Activated T-cell treated with anti-CD3 and anti-CD28 coated beads for 1 hour (primary cell): ENCODE measurements around the gene IGFL4.
"Not testable (repeated sequence)": the region's sequence is repeated elsewhere in the genome, so short reads cannot be mapped to it uniquely, and the experiment has no call there.

Source experiments
- DNase-seq: peaks from one replicate; pipeline ENCODE4 v3.0.0-alpha.2; 2020; ENCODE audit warnings: low read depth

The IGFL4 gene

DNA sequence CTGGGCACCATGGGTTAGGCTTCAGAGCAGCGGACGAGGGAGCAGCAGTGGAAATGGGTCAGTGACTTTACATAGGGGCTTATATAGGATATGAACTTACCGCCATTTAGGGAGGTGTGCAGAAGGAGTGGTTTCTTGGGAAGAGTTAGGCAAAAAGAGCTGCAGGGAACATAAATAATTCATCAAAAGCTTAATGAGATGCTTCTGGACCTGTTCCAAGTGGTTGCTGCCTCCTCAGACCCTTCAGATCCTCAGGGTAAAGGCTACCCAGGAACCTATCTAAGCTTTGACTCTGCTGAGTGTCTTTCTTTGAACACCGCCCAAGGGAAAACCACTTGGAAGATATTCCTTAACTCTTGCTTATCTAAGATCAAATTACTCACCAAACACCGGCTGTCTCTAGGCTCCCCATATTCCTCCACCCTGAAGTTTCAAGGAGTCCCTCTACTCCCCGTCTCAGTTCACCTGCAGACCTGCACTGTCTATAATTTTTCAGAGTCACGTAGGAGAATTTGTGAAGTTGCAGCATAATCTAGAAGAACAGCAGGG, at the start of gene IGFL4:
IGFL4 (minus strand) TSS at position 51 of the 549 bp plus-strand sequence; CDS start at position 11, 40 bp downstream.
- no peak for DNase-seq

DNA sequence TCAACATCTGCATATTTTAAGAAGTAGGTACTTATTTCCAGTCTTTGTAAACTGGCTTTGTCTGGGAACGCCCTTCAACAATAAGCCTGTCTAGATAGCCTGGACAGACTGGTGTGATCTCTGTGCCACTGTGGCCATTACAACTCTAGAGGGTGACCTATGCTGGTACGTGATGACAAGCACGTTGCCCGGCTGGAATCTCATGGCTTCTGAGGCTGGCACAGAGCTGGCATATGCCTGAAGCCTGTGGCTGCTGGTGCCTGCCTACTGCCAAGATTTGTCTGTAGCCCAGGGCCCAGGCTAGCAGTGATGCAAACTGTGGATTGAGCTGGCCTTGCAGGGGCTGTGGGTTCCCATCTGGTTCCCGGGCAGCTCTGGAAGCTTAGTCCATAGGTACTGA, 49.6 kb upstream of the IGFL4 start:
- no peak for DNase-seq

DNA sequence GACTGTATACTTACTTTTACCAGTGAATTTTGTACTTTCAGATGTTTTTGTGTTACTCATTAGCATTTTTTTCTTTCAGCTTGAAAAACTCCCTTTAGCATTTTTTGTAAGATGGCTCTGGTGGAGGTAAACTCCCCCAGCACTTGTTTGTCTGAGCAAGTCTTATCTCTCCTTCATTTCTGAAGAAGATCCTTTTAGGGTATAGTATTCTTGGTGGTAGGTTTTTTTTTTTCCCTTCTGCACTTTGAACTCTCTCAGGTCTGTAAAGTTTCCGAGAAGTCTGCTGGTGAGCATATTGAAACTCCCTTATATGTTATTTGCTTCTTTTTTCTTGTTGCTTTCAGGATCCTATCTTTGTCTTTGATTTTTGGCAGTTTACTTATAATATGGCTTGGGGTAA, 48.6 kb upstream of the IGFL4 start:
- no peak for DNase-seq

DNA sequence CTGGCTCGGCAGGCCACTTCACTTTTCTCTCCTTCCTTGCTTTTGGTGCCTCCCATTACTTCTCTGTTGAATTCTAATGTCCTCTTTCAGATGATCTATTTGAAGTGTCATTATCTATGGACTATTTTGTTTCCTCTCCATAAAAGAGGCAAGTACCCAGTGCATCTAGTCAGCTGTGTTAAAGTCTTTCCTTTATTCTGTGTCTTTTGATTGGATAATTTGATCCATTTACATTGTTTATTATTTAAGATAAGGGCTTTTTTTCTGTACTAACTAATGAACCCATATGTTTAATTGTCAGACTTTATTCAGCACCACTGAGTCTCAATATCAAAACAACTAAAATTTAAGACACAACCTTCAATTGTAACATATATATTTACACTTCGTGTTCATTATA, 47.3 kb upstream of the IGFL4 start:
- no peak for DNase-seq

DNA sequence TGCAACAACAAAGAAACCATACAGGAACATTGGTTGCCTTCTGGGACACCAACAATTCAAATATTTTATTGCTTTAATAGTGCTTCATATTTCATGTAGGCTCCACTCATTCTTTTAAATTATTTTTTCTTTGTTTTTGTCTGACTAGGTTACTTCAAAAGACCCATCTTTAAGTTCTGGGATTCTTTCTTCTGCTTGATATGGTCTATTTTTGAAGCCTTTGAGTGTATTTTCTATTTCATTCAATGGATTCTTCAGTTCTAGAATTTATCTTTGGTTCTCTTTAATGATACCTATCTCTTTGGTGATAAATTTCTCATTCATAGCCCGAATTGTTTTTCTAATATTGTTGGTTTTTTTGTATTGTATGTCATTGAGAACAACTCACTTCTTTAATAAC, 45.1 kb upstream of the IGFL4 start:
- no peak for DNase-seq

DNA sequence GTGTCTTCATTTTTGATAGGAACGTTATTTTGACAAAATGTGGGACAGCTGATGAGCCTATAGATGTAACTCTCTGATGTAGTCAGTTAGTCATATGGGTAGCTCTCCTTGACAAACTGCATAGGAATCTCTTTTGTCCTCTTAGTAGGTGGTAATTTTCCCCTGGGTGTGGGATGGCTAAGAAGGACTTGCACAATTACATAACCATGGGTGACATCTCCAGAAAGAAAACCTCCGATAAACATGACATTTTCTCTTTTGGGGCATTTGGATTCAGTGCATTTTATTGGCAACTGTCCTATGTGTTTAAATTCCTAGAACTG, 41.9 kb upstream of the IGFL4 start:
- DNase-seq: no peak

DNA sequence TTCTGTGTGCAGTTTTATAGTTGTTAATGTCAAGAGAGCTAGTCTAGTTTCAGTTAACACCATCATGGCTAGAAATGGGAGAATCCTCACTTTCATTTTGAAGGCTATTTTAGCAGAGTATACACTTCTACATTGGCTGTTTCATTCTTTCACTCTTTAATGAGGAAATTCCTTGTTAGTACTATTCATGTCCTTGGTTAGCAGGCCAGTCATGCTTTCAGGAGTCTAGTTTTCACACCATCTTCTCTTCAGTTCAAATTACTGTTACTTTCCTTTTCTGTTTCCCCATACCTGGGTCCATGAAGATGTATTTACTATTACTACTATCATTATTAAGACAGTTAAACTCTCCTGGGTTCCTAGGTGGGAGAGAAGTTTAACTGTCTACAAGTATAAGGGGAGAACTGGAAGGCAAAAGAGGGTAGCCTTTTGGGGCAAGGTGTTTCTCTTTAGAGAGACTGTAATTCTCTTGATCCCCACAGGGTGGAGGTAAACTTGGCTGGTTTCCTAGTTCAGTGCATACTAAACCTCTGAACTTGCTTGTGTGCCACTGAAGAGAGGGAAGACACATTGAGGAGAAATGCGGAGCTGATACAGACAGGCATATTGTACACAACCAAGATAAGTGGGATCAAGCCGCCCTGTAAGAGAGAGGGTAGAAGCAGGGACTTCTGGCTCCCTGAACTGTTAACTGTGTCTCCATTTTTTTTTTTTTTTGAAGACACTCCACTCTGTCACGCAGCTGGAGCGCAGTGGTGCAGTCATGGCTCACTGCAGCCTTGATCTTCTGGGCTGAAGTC, 41.3 kb upstream of the IGFL4 start:
- no peak for DNase-seq

DNA sequence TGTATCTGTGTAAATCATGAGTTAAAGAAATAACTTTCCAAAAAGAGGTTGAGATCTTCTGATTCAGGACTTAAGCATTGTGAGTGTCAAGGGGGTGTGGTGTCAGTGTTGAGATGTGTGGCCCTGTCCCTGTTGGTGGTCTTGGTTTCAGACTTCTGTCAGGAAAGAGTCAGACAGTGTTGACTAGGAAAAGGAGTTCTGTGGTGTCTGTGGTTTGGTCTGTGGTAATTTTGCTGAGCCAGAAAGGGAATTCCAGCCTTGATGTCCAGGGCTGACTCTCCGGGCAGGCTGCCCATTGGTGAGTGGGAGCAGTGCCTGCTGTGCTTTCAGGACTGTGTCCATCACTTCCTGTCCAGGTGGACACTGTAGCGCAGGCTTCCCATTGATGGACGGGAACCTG, 39.8 kb upstream of the IGFL4 start:
- DNase-seq: no peak

DNA sequence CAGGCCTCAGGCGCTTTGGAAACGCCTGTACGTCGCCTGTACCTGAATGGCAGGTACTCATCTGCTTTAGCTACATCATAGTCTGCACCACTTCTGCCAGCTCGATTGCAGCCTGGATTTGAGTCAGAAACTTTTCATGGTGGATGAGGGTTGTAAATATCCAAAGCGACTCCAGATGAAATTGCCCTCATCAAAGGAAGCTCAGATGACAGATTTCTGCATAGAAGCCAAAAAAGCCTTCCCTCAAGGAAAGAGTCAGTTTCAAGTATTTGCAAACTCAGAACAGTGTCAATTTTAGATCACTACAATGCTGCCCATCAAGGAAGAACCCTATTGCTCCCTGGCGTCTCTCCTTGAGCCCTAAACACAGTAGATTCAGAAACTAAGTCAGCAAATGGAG, 38.8 kb upstream of the IGFL4 start:
- DNase-seq: no peak

DNA sequence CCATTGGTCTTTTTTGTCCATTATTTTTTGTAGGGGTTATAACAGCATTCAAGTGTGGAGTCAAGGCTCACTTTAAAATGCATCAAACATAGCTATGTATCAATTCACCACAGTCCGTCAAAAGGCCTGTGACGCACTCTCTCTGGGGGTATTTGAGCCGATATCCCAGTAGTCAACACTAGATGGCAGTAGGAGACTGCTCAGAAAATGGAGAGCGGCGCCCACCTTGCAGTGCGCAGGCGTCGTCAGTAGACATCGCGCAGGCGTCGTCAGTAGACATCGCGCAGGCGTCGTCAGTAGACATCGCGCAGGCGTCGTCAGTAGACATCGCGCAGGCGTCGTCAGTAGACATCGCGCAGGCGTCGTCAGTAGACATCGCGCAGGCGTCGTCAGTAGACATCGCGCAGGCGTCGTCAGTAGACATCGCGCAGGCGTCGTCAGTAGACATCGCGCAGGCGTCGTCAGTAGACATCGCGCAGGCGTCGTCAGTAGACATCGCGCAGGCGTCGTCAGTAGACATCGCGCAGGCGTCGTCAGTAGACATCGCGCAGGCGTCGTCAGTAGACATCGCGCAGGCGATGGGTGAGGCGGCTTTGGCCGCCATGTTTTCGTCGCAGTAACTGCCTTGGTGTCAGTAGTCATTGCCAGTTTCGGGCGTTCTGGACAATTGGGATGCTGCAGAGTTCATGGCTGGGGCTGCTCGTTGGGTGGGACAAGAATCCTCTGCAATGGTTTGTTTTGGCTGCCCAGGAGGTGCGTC, 38.0 kb upstream of the IGFL4 start:
- DNase-seq: not testable (repeated sequence)

DNA sequence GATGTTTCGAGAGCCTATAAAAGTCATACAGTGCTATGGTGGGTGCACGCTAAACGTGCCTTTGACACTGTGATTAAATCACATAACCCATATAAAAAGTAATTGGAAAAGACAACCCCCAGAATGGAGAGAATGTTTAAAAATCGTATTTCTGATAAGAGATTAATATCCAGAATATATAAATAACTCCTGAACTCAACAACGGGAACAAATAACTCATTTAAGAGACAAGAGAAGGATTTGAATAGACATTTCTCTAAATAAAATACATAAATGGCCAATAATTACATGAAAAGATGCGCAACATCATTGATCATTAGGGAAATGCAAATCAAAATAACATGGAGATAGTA, 37.0 kb upstream of the IGFL4 start:
- no peak for DNase-seq

DNA sequence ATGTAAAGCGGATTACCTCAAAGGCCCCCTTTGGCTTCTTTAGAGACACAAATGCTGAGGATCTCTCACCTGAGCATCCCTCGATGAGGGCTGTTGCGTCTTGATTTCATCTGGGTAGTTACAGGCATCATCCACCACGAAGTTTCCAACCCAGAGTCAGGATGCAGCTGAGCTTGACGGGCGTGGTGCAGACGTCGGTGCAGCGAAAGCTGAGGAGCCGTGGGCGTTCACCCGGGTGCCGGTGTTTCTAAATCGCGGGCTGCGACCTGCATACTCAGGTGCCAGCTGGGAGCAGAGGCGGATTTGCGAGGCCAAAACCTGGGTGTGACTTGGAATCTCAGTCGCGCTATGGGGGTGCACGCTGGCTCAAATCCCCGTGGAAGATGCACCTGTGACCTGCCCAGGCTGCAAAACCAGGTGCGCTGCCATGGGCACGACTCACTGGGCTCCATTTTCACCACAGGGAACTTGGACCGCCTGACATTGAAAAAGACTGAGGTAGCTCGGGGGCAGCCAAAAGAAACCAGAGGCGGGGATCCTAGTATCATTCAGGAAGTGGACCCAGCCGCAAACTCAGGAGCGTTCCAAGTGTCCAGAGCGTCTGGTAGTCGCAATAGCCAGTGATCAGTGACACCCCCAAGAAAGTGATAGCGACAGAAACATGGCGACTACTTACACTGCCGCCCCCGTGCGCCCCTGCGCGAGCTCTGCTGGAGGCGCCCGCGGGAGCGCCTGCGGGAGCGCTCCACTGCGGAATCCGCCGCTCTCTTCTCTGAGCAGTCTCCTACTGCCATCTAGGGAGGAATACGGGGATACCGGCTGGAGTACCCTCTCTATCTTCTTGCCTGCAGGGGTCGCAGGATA, 36.4 kb upstream of the IGFL4 start:
- DNase-seq: no peak

DNA sequence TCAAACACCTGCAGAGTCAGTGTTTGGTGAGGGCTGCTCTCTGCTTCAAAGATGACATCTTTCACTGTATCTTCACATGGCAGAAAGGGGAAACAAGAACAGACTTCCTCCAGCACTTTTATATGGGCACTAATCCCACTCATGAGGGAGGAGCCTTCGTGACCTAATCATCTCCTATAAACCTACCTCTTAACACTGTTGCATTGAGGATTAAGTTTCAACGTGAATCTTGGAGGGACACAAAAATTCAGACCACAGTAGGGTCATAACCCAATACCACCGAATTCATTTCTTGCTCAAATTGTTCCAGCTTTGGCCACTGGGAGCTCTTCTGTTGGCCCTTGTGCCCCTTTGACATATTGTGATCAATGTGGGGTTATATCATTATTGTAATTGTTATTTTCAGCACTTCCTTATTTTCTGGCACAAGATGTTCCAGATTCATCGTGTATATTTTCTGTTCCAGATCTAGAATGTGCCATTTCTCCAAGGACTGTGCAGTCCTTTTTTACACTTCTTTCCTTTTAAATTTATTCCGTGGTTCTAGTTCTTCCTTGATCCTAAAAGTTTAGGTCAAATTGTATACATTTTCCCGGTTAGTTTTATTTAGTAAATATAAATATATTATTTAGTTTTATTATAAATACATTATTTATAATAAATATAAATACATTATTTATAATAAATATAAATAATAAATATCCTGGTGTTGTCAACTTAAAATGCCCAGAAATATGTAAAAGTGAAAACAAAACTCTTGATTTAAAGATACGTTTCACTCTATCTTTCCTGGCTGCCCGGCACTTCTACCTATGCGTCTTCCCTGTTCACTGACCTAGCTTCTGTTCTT, 35.5 kb upstream of the IGFL4 start:
- no peak for DNase-seq

DNA sequence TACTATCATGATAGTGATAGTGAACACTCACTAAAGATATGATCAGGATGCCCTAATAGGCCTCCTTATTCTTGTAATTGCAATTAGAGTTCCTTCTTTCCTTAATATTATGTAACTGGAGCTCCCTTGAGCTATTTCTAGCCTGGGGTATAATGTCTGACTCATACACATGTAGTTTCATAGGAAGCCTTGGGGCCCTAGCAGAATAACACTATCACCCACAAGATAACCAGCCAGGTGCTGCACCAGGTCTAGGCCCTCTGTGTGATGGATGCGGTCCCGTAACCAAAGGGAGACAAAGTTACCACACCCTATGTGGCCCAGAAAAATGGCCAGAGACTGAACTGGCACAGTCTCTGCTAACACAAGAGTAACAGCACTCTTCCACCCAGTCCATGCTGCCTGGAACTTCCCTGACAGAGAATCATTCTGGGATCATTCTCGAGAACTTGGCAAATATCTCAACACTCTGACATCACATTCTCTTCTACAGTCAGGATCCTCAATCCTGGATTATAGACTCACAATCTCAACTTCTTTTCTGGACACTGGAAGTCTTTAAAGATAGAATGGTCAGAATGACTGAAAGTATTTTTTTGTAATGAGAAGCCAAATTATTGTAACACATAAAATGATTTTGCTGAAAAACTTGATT, 32.6 kb upstream of the IGFL4 start:
- DNase-seq: no peak

DNA sequence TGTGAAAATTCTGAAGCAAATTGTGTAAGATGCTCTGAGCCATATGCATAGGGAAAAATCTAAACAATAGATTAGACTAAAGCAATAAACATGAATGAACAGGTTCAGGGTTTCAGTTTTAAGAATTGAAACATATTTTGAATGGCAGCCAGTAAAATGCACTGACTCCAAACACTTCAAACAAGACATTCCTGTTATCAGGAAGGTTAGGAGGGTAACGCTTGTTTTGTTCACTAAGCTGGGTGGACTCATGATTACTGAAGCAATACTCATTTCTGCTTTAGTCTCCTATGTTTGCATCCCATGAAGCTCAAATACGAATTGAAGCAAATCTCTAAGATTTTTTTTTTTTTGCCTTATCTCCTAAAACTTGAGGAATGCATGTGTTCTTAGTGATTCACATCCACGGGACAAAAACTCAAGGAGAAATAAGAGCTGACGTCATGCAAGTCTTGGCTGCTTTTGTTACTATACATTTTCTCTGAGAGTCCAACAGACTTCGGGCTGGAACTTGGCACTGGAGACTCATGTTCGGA, 29.1 kb upstream of the IGFL4 start:
- DNase-seq: no peak

DNA sequence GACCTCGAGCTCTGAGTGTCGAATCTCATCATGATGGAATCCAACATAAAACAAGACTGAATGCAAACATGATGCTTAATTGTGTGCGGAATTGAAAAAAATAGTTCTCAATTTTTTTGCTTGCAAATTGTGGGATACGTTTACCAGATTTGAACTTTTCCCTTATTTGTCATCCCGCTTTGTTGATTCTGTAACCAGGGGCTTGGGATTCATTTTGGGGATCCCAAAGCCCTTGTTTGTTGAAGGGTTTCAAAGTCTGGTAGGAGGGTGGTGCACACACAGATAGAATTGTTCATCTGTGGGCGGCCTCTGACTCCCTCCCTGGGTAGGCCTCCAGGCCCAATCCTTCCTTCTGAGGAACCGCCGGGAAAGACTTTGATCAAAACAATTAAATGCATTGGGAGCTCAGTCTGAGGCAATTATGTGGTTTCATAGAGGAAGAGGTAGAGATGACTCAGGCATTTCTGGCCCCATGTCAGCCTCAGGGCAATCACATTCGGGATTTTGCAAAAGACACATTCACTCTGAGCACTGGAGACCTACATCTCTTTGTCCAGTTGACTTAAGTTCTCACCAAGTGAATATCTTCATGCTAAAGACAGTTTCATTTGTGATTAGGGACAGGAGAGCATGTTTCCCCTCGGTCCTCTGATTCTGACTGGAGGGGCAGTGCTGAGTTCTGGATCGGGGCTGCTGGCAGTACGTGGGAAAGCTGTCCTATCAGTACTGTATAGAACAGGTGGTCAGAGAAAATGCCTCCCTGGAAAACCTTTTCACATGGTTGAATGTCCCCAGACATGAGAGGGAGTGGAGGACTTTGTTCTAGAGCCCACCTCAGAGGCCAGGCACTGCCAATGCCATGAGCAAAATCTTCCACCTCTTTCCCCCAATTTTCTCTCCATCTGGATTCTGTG, 27.8 kb upstream of the IGFL4 start:
- DNase-seq: no peak

DNA sequence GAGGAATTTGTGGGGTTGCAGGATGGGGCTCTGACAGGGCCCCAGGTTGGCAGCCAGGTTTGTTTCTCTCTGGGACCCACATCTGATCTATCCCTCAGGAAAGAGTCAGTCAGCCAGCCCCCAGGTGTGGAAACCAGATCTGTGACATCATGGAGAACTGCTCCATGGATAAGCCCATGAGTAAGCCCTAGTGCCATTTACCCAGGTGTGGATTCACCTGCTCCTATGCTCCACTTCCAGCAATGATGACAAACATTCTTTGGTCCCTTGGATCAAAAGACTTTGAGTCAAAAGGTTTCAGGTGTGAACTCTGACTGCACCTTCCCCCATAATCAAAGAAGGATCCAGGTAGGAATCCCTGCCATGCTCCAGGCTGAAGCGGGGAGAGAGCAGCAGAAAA, 26.9 kb upstream of the IGFL4 start:
- DNase-seq: no peak

DNA sequence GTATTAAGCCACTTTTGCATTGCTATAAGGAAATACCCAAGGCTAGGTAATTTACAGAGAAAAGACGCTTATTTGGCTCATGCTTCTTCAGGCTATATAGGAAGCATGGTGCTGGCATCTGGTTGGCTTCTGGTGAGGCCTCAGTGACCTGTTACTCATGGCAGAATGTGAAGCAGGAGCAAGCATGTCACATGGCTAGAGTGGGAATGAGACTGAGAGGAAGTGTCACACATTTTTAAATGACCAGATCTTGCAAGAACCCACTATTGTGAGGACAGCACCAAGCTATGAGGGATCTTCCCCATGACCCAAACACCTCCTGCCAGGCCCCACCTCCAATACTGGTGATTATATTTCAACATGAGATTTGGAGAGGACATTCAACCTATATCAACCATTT, 25.7 kb upstream of the IGFL4 start:
- DNase-seq: no peak

DNA sequence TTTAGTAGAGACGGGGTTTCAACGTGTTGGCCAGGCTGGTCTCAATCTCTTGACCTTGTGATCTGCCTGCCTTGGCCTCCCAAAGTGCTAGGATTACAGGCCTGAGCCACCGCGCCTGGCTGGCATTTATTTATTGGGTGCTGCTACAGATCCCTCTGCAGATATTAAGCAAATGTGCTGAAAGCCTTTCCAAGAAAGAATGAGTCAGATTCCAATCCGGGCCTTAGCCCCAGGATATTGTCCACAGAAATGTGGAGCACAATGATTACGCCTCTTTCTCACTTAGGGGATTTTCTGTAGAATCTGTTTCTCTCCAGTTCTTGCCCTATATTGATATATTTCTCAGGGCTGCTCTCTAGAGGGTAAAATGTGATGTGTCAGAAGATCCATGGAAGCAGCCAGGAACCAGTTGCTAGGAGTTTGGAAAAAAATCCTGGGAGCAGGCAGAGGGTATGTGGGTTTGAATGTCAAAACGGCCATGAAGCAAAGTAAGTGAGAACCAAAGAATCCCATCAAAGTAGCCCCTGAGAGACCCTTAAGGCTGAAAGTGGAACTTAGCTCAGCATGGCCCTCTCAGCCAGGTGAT, 24.8 kb upstream of the IGFL4 start:
- no peak for DNase-seq
